Measurements from ENCODE around the gene PTPRF. TPM values are rescaled to one million over a fixed set of nuclear protein-coding genes. Genes with fewer than 3 reads are reported as not detected.

The PTPRF gene
- total and polyA plus RNA-seq, 11 donors: 0.91 to 74.1 (median 5.8) TPM

- ATAC-seq (no peak), DNase-seq (no peak)
- intact Hi-C loops (cut with DNase I): no loop called here
- Histone ChIP-seq H3K27ac (no peak overlapping the region), H3K36me3 (no peaks in the 10 kb centered on the region), H3K4me3 (no peak overlapping the region), H3K4me1 (no peaks in the 10 kb centered on the region), H3K27me3 (no peaks in the 10 kb centered on the region), H3K9me3 (no peaks in the 10 kb centered on the region)
- 92 to 96% (median 94%) methylated on average over 12 to 13 of the region's 13 CpGs for WGBS, 4 donors
- no peak for TF ChIP-seq POLR2A (IDR thresholded peaks at IDR 0.05)
- no peak for TF ChIP-seq CTCF (IDR thresholded peaks at IDR 0.05)
Measured at GRCh38 chr1:43583058-43583457, 52.4 kb downstream of the PTPRF start.

- Histone ChIP-seq H3K27ac (no peak overlapping the region), H3K36me3 (no peaks in the 10 kb centered on the region), H3K27me3 (no peaks in the 10 kb centered on the region), H3K4me3 (no peak overlapping the region), H3K4me1 (no peaks in the 10 kb centered on the region), H3K9me3 (no peaks in the 10 kb centered on the region)
- no peak for ATAC-seq
- WGBS, 4 donors: 74 to 84% (median 77%) methylated on average over 8 of the region's 8 CpGs
- intact Hi-C loops (cut with DNase I): no loop called here
- DNase-seq: no peak
- TF ChIP-seq CTCF (IDR thresholded peaks at IDR 0.05): no peak
- TF ChIP-seq POLR2A (IDR thresholded peaks at IDR 0.05): no peak
Measured at GRCh38 chr1:43584204-43584603, 53.5 kb downstream of the PTPRF start.

GRCh38 chr1:43585557-43585956, 54.9 kb downstream of the PTPRF start:
- Histone ChIP-seq H3K9me3 (no peaks in the 10 kb centered on the region), H3K4me1 (no peaks in the 10 kb centered on the region), H3K27ac (no peak overlapping the region), H3K36me3 (no peaks in the 10 kb centered on the region), H3K4me3 (no peak overlapping the region), H3K27me3 (no peaks in the 10 kb centered on the region)
- DNase-seq: no peak
- TF ChIP-seq POLR2A (IDR thresholded peaks at IDR 0.05) (no peak), CTCF (IDR thresholded peaks at IDR 0.05) (no peak)
- ATAC-seq: no peak
- intact Hi-C loops (cut with DNase I): no loop called here
- 90 to 96% (median 92%) methylated on average over 10 of the region's 10 CpGs for WGBS, 4 donors

- no peak for TF ChIP-seq CTCF (IDR thresholded peaks at IDR 0.05)
- no peak for TF ChIP-seq POLR2A (IDR thresholded peaks at IDR 0.05)
- intact Hi-C loops (cut with DNase I): no loop called here
- Histone ChIP-seq H3K27me3 (no peaks in the 10 kb centered on the region), H3K36me3 (no peaks in the 10 kb centered on the region), H3K4me1 (no peaks in the 10 kb centered on the region), H3K4me3 (no peak overlapping the region), H3K27ac (no peak overlapping the region), H3K9me3 (no peaks in the 10 kb centered on the region)
- no peak for DNase-seq
- ATAC-seq: no peak
- 77 to 88% (median 82%) methylated on average over 6 of the region's 6 CpGs for WGBS, 4 donors
Measured at GRCh38 chr1:43586136-43586731, 55.6 kb downstream of the PTPRF start.
